Skeletal muscle cell (primary cell): ENCODE measurements around the gene ADAMTS12.

Source experiments
- DNase-seq: peaks from one replicate; pipeline ENCODE4 v3.0.0-alpha.2; 2010; ENCODE audit warnings: low read depth
- H3K4me3 ChIP-seq: 2 replicates; pipeline ENCODE4 v1.5.1; 2011; ENCODE audit warnings: low read depth, mild to moderate bottlenecking, control low read depth, low read length, moderate library complexity

ADAMTS12 gene, protein sequence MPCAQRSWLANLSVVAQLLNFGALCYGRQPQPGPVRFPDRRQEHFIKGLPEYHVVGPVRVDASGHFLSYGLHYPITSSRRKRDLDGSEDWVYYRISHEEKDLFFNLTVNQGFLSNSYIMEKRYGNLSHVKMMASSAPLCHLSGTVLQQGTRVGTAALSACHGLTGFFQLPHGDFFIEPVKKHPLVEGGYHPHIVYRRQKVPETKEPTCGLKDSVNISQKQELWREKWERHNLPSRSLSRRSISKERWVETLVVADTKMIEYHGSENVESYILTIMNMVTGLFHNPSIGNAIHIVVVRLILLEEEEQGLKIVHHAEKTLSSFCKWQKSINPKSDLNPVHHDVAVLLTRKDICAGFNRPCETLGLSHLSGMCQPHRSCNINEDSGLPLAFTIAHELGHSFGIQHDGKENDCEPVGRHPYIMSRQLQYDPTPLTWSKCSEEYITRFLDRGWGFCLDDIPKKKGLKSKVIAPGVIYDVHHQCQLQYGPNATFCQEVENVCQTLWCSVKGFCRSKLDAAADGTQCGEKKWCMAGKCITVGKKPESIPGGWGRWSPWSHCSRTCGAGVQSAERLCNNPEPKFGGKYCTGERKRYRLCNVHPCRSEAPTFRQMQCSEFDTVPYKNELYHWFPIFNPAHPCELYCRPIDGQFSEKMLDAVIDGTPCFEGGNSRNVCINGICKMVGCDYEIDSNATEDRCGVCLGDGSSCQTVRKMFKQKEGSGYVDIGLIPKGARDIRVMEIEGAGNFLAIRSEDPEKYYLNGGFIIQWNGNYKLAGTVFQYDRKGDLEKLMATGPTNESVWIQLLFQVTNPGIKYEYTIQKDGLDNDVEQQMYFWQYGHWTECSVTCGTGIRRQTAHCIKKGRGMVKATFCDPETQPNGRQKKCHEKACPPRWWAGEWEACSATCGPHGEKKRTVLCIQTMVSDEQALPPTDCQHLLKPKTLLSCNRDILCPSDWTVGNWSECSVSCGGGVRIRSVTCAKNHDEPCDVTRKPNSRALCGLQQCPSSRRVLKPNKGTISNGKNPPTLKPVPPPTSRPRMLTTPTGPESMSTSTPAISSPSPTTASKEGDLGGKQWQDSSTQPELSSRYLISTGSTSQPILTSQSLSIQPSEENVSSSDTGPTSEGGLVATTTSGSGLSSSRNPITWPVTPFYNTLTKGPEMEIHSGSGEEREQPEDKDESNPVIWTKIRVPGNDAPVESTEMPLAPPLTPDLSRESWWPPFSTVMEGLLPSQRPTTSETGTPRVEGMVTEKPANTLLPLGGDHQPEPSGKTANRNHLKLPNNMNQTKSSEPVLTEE (N-terminal part only)

DNA sequence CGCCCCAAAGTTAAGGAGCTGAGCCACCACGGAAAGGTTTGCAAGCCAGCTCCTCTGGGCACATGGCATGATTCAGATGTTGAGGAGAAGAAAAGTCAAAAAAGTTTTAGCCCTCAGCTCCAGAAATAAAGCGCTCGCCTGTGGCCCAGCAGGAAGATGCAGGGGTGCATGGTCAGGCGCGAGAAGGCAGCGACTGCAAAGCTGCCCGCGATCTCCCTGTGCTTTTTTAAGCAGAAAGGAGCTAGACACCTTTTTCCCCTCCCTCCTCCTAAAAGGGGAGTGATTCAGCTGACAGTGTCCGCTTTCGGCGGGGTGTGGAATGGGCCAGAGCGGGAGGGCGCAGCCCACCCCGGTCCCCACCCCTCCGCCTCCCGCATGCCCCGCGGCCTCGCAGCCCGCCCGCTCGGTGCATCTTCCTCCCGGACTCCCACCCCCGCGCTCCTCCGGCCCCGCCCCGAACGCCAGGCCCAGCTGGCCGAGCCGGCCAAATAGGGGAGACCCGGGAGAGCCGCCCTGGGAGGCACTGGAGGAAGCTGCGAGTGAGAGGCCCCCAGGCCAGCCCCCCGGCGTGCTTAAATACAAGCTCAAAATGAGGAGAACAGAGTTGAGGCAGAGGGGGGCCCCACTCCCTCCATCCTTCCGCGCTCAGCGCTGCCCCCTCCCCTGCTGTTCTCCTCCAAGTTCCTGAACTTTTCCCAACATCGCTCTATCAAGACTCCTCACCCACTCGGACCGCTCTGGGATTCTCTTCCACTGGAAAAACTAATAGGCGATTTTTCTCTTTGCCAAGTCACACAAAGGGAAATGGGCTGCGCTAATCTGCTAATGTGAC, at the start of gene ADAMTS12:
Gene ADAMTS12 (minus strand): TSS at position 203 of the 832 bp plus-strand sequence. CDS start 134 bp downstream, at position 69.
- peak; percentile 36 for DNase-seq
- peak within 1 kb of the TSS; percentile 62 for H3K4me3 ChIP-seq

GRCh38 chr5:33941090-33941489, 49.3 kb upstream of the ADAMTS12 start:
- no peak overlapping the region for H3K4me3 ChIP-seq
- no peak for DNase-seq

- no peak overlapping the region for H3K4me3 ChIP-seq
- peak; percentile 40 for DNase-seq
Observed at GRCh38 chr5:33939556-33940262, 47.9 kb upstream of the ADAMTS12 start.

DNA sequence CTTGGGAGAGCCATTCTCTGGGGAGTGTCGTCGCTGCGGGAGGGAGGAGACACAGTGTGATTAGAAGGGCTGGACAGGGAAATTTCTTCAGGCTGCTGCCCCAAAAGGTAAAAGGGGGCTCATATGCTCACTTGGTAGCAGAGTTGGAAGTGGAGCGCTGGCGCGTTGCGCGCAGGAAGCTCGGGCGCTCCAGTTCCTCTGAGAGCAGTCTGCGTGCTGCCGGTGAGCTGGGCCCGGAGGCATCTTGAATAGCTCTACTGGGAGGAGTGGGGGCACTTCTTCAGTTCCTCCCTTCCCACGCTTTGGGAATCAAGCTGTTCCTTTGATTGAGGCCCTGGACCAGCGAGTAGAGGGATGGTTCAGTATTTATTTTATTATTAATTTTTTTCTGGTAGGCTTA, 47.1 kb upstream of the ADAMTS12 start:
- DNase-seq: no peak
- no peak overlapping the region for H3K4me3 ChIP-seq

DNA sequence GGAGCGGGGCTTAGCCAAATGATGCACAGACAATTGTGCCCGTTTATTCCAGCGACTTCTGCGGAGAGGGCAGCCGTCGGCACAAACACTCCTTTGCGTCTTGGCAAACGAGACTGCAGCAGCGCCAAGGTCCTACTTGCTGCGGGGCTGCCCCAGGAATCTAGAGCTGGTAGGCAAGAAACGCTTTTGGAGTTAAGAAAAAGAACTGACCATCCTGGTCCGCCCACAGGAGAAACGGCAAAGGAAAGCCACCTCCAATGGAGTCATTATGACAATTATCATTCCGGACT, 46.7 kb upstream of the ADAMTS12 start:
- no peak for DNase-seq
- no peak overlapping the region for H3K4me3 ChIP-seq

GRCh38 chr5:33937707-33938506, 46.1 kb upstream of the ADAMTS12 start:
- no peak overlapping the region for H3K4me3 ChIP-seq
- no peak for DNase-seq

DNA sequence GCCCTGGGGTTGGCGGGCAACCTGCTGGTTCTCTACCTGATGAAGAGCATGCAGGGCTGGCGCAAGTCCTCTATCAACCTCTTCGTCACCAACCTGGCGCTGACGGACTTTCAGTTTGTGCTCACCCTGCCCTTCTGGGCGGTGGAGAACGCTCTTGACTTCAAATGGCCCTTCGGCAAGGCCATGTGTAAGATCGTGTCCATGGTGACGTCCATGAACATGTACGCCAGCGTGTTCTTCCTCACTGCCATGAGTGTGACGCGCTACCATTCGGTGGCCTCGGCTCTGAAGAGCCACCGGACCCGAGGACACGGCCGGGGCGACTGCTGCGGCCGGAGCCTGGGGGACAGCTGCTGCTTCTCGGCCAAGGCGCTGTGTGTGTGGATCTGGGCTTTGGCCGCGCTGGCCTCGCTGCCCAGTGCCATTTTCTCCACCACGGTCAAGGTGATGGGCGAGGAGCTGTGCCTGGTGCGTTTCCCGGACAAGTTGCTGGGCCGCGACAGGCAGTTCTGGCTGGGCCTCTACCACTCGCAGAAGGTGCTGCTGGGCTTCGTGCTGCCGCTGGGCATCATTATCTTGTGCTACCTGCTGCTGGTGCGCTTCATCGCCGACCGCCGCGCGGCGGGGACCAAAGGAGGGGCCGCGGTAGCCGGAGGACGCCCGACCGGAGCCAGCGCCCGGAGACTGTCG, 45.4 kb upstream of the ADAMTS12 start:
- peak overlapping the region; percentile 54 for H3K4me3 ChIP-seq
- DNase-seq: no peak

GRCh38 chr5:33936381-33937016, 44.7 kb upstream of the ADAMTS12 start, which contains the start of gene RXFP3:
TSS of gene RXFP3 (plus strand) at chr5:33936386. CDS start at chr5:33936741, 355 bp downstream.
- H3K4me3 ChIP-seq: peak within 1 kb of the TSS; percentile 54
- no peak for DNase-seq

- peak; percentile 25 for DNase-seq
- peak overlapping the region; percentile 54 for H3K4me3 ChIP-seq
Observed at GRCh38 chr5:33936004-33936380, 44.2 kb upstream of the ADAMTS12 start.

- H3K4me3 ChIP-seq: no peak overlapping the region
- DNase-seq: no peak
Observed at GRCh38 chr5:33934176-33934575, 42.4 kb upstream of the ADAMTS12 start.

DNA sequence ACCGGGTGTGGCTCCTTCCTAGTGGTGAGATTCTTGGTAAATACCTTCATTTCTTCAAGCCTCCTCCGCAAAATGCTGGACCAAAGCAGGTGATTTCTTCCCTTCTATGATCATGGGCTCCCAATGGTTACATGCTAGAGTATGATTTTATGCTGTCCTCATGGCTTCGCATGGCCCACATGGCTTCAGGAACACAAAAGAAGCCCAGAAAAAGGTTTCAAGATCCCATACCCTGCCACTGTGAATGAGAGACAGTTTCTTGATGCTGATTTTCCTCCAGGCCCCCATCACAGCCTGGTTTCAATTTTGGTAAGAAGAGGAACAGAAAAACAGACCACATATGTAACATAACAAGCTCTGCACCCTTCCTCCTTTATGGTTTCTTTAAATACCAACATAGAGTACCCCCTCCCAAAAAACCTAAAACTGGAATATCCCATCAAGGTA, 42.0 kb upstream of the ADAMTS12 start:
- no peak overlapping the region for H3K4me3 ChIP-seq
- no peak for DNase-seq

- DNase-seq: no peak
- H3K4me3 ChIP-seq: no peak overlapping the region
Observed at GRCh38 chr5:33931136-33931535, 39.3 kb upstream of the ADAMTS12 start.

DNA sequence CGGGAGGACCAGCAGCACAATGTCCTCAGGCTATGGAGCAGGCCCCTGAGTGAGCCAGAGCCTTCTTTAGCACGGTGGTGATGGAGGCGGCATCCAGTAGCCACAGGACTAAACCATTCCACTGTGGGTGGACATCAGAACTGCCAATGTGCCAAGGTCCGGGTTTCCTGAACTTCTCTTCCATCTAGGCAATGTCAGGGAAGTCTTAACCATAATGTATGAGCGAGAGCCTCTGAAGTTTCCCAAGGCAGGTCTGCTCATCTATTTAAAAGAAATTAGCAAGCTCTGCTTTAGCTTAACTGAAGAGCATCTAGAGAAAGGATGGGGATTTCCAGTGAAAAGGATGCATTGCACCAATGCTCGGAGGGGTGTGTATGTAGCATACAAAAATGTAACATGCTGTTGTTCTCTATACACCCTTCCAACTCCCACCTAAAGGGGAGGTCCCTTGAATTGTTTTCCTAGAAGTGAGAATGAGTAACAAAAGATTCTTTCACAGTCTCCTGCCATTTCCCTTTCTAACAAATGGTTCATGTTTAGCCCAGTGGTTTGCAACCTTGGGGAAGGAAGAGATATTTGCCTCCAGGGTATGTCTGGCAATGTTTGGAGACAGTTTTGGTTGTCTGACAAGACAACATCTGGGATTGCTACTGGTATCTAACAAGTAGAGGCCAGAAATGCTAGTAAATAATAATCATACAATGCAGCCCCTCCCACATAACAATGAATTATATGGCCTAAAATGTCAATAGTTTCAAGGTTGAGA, 38.3 kb upstream of the ADAMTS12 start:
- DNase-seq: no peak
- H3K4me3 ChIP-seq: no peak overlapping the region

DNA sequence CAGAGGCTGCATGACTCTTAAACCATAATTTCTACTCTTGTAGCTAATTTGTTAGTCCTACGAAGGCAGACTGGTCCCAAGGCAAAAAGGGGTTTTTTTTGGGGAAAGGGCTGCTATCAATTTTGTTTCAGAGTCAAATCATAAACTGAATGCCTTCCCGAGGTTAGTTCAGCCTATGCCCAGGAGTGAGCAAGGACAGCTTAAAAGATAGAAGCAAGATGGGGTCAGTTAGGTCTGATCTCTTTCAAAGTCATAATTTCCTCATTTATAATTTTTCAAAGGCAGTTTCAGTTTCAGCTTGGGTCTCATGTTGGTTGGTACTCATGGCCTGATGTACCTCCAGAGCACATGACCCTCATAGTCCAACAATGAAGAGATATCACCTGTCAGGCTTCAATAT, 36.5 kb upstream of the ADAMTS12 start:
- DNase-seq: no peak
- H3K4me3 ChIP-seq: no peak overlapping the region

DNA sequence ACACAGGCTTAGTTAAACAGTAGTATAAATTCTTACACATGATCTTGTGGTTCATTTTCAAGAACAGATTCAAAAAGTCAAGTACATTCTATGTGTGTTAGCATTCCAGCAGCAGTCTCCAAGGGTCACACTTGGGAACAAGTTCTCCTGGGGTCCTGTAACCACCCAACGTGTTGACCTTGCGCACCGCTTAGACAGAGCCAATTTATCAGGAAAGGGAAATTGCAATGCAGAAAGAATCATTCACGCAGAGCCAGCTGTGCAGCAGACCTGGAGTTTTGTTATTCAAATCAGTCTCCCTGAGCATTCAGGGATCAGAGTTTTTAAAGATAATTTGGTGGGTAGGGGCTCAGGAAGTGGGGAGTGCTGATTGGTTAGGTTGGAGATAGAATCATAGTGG, 35.9 kb upstream of the ADAMTS12 start:
- H3K4me3 ChIP-seq: no peak overlapping the region
- no peak for DNase-seq

GRCh38 chr5:33925278-33925677, 33.5 kb upstream of the ADAMTS12 start:
- H3K4me3 ChIP-seq: no peak overlapping the region
- DNase-seq: no peak
